Amniotic stem cell (primary cell): ENCODE results near the gene PKN1.

Experiments
- DNase-seq: peaks from one replicate; lab custom pipeline; 2025; lab: John Stamatoyannopoulos, UW

The PKN1 gene

DNA sequence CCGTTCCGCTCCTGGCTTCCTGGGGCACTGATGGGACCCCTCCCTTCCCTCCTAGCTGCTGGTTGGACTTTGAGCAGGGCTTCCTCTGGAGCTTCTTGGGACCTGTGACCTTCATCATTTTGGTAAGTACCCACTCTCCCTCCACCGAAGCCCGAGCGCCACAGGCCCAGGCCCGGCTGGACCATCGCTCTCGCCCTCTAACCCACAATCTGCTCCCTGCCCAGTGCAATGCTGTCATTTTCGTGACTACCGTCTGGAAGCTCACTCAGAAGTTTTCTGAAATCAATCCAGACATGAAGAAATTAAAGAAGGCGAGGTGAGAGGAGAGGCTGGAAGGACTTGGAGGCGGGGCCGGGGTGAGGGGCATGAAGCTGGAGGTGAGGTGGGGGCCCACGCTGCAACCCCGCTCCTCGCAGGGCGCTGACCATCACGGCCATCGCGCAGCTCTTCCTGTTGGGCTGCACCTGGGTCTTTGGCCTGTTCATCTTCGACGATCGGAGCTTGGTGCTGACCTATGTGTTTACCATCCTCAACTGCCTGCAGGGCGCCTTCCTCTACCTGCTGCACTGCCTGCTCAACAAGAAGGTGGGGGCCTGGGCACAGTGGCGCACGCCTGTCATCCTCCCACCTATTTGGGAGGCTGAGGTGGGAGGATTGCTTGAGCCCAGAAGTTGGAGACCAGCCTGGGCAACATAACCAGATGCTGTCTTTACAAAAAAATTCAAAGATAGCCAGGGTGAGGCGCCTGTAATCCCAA lies 26.3 kb upstream of the PKN1 start:
- DNase-seq = no peak

DNA sequence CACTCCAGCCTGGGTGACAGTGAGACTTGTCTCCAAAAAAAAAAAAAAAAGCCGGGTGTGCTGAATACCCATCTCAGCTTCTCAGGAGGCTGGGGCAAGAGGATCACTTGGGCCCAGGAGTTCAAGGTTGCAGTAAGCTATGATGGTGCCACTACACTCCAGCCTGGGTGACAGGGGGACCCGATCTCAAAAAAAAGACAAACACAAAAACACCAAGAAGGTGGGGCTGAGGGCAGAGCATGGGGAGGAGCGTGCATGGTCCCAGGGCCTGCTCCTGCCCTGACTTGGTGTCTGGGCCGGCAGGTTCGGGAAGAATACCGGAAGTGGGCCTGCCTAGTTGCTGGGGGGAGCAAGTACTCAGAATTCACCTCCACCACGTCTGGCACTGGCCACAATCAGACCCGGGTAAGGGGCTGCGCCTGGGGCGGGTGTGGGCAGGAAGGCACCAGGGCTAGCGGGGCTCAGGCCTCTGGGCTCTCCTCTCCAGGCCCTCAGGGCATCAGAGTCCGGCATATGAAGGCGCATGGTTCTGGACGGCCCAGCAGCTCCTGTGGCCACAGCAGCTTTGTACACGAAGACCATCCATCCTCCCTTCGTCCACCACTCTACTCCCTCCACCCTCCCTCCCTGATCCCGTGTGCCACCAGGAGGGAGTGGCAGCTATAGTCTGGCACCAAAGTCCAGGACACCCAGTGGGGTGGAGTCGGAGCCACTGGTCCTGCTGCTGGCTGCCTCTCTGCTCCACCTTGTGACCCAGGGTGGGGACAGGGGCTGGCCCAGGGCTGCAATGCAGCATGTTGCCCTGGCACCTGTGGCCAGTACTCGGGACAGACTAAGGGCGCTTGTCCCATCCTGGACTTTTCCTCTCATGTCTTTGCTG lies 25.3 kb upstream of the PKN1 start:
- no peak for DNase-seq

DNA sequence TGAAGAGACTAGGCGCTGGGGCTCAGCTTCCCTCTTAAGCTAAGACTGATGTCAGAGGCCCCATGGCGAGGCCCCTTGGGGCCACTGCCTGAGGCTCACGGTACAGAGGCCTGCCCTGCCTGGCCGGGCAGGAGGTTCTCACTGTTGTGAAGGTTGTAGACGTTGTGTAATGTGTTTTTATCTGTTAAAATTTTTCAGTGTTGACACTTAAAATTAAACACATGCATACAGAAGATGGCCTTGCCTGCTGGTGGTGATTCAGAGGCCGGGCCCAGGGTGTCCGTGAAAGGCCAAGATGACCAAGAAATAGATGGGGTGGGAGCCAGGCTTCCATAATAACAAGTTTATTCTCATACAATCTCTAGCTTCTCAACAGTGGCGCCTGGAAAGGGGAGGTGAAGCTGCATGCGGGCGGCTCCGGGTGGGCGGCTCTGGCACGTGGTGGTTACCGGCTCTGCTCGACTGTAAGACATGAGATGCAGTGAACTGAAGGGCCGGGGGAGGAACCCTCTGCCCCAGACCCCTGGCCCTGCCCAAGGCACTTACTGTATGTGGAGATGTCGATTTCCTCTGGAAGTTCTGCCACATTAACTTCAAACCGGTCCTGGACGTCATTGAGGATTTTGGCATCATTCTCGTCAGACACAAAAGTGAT lies 24.5 kb upstream of the PKN1 start:
- no peak for DNase-seq

DNA sequence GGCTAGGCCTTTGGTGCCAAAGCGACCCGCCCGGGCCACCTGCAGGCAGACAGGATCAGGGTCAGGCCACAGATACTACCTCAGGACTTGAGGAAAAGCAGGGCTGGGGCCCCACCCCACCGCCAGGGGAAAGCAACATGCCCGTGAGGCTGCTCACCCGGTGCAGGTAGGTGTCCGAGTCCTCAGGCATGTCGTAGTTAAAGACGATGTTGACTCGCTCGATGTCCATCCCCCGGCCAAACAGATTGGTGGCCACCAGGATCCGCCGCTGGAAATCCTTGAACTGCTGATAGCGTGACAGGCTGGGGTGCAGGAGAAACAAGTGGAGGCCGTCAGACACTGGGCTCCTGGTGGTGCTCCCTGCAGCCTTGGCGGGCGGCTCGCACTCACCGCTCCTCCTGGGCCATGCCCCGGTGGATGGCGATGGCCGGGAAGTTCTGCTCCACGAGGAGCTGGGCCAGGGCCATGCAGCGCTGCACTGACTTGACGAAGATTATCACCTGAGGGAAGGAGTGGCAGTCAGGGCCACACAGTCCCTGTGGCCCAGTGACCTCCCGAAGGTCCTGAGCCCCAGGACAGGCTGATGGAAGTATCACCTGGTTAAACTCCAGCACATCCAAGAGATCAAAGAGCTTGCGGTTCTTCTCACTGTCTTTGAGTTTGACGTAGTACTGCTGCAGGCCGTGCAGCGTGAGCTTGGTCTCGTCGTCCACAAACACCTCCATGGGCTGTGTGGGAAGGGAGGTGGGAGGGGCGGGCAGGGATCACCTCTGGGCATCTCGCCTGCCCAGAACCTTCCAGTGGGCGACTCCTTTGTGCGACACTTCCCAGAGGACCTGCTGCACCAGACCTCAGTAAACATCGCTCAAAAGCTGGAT lies 23.7 kb upstream of the PKN1 start:
- no peak for DNase-seq

DNA sequence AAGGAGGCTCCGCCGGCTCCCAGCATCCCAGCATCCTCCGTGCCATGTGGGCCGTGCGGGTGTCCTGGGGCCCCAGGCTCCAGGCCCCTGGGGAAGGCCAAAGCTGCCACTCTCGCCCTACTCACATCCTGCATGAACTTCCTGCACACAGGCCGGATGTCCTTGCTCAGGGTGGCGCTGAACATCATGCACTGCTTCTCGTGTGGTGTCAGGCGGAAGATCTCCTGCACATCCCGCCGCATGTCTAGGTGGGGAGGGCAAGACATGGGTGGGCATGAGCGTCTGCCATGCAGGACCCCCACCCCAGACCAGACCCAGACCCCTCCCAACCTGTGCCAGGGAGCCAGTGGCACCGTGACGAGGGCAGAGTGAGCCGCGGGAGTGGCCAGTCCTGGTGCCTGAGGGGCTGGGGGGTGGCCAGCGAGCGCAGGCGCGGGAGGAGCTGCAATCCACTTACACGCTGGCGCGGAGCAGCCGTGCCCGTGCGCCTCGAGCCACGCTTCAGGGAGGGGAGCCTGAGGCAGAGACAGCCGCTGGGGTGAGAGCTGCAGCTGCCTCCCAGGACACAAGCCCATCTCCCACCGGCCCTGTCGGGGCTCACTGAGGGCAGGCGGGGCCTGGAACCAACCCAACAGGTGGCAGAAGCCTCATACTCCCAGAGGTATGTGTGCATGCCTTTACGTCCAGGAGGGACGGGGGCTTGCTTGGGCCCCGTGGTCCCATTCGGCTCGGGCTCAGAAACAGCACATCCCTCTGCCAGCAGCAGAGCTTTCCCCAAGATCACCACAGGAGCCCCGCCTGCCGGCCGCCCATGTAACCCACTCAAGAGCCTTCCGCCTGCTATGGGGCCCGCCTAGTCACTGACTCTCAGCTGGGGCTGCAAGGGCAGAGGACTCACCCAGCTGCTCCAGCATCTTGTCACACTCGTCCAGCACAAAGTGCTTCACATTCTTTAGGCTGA lies 22.7 kb upstream of the PKN1 start:
- DNase-seq = no peak

DNA sequence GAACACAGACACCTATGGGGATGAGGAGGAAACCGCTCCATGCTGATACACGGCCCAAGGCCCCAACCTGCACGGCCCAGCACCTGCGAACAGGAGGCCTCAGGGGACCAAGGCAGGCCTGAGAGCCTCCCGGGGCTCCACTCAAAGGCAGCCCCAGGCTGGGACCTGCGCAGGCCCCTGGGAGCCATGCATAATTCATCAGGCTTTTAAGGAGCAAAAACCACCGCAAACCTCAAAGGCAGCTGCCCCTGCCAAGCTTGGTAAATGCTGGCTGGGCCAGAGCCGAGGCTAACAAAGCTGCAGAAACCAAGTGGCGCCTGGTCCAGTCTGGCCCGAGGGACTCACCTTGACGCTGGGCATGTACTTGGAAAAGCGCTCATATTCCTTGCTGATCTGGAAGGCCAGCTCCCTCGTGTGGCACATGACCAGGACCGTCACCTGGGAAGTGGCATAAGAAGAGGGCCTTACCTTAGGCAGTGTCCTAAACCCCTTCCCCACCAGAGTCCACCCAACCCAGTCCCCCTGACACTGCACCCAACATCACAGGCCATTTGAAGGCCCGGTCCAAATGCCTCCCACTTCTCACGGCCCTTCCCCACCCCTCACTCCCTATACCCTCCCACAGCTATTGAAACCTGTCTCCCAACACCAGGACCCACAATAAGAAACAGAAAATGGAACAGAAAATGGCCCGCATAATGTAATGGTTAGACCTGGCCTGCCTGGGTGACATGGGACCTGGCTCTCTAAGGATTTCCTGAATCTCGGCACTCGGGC lies 21.8 kb upstream of the PKN1 start:
- DNase-seq = no peak

DNA sequence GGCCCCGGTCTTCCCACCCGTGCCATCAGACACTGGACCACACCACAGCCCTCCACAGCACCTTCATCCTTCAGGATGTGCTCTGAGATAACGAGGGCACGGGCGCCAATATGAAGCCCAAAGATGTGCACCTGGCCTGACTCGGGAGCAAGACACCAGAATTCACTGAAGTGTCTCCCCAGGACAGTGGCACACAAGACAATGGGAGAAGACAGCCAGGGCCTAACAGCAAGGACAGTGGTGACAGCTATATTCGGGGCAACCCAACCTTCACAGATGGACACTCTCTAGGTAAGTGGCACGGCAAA lies 21.2 kb upstream of the PKN1 start:
- DNase-seq = no peak

DNA sequence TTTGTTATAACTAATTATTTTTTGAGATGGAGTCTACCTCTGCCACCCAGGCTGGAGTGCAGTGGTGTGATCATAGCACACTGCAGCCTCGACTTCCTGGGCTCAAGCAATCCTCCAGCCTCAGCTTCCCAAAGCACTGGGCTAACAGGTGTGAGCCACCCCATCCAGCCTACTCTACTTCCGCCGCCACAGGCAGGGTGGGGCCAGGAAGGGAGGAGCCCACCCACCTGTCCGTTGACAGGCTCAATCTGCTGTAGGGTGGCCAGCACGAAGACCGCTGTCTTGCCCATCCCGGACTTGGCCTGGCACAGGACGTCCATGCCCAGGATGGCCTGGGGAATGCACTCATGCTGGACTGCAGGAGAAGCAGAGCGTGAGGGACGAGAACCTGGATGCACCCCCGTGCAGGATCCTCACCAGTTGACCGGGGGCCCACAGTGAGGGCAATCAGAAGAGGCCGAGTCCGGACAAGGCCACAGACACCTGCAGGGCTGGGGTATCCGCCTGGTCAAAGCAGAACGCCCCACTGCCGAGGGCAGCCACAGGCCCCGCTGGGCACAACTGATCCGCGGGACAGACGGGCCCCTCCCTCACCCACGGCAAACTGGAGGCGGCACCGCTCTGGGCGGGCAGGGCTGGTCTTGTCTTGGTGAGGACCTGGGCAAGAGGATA lies 20.6 kb upstream of the PKN1 start:
- no peak for DNase-seq

DNA sequence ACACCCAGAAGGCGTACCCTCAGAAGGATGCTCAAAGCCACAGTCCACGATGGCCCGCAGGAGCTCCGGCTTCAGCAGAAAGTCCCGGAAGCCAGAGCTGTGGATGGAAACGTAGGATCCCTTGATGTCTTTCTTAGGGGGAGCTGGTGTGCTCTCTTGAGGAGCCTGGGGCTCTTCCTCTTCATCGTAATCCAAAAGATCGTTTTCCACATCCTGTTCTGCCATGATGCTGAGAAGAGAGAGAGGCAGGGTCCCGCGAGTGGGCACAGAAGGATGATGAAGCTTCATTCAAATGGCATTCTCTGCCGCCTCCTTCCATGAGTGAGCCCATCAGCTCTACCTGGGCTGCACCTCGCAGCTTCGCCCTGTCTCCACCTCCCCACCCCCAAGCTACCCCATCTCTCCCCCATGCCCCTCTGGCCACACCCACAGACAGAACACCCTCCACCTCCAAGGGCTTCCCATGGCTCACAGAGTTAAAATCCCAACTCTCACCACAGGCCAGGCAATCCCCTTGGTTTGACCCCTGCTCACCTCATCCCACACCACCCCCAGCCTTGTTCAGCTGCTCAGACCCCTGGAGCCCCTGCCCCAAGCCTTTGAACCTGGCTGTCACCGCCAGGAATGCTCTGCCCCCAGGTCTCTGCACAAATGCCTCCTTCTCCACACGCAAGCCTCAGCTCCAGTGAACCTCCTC lies 20.0 kb upstream of the PKN1 start:
- DNase-seq = no peak

DNA sequence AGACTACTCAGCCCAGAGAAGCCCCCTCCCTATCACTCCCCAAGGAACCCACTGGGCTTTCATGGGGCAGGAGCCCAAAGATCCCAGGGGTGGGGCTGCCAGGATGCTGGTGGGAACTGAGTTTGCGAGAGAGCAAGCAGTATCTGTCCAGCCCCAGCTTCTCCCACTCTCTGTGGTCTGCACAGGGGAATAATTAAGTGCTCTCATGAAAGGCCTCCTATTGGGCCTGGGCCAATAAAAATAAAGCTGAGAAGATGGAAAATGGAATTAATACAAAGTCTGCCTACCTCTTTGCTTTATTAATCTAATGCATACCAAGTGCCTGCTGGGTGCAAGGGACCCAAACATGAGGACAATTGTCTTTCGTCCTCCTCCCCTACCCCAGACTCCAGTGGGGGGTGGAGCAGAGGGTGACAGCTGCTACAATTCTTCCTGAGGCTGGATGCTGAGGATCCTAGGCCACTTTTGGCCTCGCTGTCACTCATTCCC lies 19.4 kb upstream of the PKN1 start:
- no peak for DNase-seq

DNA sequence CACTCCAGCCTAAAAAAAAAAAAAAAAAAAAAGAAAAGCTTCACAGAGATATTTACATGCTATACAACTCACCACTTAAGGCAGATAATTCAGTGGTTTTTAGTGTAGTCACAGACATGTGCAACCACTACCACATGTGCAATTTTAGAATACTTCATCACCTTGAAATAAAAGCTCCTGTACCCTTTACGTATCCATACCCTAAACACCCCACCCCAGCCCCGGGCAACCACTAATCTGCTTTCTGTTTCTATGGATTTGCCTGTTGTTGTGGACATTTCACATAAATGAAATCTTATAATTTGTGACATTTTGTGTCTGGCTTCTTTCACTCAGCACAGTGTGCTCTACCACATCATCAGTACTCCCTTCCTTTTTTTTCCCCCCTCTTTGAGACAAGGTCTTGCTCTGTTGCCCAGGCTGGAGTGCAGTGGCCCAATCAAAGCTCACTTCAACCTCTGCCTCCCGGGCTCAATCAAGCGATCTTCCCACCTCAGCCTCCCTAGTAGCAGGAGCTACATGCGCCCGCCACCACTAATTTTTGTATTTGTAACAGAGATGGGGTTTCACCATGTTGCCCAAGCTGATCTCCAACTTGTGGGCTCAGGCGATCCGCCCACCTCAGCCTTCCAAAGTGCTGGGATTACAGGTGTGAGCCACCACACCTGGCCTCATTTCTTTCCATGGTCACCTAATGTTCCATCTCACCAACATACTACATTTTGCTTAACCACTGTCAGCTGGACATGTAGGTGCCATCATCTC lies 18.0 kb upstream of the PKN1 start:
- no peak for DNase-seq

DNA sequence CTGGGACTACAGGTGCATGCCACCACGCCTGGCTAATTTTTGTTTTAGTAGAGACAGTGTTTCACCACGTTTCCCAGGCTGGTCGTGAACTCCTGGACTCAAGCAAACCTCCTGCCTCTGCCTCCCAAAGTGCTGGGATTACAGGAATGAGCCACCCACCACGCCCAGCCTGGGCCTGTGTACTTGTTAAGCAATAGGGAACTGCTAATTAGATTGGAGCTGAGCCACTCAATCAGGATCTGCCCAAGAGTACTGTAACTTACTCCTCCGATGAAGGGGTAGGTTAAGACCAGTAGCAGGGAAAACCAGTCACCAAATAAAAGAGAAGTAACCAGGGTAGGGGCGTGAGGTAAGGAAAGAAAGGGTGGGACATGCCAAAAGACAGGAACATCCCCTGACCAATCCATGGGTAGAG lies 16.3 kb upstream of the PKN1 start:
- no peak for DNase-seq

DNA sequence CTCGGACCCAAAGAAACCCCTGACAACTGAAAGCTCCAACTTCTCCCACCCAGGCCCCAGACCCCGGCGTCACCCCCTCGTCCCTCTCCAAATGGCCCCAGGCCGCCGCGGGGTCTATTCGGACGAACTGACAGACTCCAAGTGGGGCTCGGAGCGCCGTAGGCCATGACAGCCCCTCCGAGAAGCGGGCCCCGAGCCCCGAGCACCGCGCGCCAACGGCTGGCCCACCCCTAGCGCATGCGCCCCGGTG lies 14.3 kb upstream of the PKN1 start:
- no peak for DNase-seq

DNA sequence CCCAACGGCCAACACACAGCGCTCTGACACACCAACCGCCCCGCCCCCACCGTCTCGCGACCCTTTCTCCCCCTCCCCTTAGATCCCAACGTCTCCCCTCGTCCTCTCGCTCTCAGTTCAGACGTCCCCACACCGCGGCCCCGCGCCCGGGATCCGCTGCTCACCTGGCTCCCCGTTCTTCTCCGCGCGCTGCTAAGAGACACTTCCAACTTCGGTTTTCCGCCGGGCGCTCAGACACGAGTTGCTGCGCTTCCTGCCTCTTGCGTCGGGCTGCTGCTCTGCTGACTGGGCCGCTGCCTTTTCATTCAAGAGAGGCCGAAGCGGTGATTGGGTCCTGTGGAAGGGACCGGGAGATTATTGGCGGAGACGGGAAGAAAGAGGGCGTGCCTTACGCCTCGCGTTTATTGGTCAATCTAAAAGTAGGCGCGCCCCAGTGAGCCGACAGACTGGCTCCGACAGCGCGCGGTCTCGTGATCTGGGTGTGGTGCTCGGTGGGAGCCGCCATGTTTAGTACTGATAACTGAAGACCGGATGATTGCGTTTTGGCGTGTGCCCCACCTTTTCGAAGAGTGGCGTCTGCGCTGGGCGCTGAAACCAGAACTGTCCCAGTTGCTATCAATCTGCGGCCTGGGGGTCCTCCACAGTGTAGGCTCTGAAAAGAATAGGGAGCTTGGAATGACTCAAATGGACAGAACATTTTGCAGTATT lies 13.8 kb upstream of the PKN1 start, which contains the start of gene DDX39A:
Gene DDX39A (minus strand): TSS at position 236 of the 708 bp plus-strand sequence. CDS start 6,121 bp downstream, outside the sequence.
- peak; percentile 99 for DNase-seq

DNA sequence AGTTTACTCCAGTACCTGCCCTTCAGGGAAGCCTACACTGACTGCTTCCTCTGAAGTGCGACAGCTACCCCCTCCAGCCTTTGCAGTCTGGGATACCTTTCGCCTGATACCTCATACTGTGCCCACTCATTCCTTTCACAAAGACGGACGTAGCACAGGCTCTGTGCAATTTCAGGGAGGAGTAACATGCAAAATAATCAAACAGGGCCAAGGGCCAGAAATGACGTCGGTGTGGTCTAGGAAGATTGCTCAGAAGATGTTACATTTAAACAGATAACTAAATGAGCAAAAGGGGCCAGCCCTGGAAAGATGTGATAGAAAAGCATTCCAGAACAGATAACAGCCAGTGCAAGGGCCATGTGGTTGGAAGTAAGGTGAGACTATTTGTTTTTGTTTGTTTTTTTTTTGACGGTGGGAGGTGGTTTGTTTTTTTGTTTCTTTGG lies 7.4 kb upstream of the PKN1 start:
- DNase-seq = no peak

DNA sequence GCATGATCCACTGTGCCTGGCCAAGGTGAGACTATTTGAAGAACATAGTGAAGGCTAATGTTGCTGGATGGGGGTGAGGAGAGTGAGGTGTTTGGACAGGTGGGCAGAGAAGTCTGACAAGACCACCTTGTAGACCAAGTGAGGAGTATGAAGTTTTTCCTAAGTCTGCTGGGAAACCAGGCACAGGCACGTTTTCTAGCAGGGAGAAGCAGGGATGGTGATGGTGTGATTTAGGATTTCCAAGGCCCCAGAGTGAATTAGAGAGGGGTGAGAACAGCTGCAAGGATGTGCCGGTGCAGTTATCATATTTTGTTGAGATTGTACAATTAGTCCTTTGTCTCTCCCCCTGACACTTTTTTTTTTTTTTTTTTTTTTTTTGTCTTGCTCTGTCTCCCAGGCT lies 5.6 kb upstream of the PKN1 start:
- DNase-seq = no peak

DNA sequence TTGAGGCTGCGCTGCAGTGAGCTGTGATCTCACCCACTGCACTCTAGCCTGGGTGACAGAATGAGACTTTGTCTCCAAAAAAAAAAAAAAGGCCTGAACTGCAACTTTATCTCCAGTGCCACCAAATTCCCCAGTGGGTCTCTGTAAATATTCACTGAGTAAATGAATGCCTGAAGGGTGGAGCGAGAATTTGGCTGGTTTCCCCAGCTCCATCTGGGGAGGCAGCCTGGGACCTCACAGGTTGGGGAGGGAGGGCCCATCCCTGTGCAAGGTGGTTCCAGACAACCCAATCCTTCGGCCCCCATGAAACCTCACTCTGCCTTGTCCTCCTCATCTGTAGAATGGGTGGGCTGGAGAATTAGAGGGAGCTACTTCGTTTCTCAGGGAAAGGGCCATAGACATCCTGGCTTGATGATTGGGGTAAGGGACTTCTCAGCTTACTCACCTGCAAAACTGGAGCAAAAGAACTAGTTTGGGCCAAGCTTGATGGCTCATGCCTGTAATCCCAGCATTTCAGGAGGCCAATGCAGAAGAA lies 4.2 kb upstream of the PKN1 start:
- no peak for DNase-seq
